ENCODE data around the gene ATXN1.
A peak's percentile ranks its signal among the peaks of the same experiment; 100 is the strongest.

ATXN1 gene

DNA sequence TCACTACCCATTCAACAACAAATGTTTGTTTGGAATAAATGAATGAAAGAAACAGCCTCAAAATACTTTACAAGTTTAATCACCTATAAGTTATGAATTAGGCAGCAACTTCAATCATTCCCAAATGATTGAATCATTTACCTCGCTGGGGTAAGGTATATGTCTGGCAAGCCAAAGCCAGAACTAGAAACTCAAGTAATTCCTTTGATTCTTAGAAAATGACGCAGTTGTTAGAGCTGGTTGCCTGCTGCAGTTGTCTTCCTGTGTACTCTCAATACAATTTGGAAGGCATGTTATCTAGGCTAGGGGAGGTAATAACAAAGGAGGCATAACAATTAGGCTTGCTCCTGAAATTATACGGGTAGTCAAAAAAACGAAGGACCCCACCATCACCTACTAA lies 160.6 kb downstream of the ATXN1 start:
- no peak for DNase-seq

DNA sequence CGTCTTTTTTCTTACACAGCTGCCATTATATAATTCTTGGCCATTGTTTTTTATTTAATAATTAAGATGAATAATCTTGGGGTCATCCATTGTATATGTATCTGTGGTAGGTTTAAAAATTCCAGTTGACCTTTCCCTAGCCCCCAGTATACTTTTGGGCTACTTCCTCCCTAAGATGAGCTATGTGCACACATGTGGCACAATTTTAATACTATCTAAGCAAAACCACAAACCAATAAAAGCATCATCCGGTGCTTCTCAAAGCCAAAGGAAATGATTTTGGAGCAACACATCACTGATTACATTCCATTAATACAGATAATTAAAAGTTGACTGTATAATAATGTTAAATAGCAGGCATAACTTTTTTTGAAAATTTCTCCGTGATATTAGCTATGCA lies 161.2 kb downstream of the ATXN1 start:
- DNase-seq, result peak; percentile 6

DNA sequence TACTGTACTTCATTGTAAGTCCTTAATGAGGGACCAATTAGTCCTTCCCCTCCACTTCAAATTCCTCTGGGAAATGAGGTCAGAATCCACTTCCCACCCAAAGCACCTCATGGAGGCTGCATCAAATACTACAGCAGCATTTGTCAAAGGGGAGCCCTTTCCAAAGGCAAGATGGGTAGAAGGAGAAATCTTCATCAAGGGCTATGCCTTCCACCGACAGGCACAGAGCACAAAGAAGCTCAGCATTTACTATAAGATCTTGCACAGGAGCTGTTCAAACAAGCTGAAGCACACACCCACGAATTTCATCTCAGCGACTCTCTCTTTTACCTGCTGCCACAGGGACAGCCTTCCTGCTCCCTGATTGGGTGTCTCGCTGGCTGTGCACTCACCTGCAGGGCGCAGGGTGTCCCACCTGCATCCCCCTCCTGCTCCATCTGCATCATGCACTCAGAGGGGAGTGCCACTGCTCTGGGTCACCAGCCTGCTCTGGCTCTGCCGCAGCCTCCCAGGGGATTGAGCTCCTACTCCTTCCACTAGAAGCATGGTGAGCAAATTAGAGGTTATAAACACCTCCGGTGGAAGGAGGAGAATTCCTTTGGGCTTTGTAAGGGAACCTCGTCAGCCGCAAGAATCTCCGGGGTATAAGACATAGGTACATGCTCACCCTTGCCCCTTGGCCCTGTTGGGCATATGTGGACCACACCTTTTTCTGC lies 164.5 kb downstream of the ATXN1 start:
- no peak for DNase-seq

DNA sequence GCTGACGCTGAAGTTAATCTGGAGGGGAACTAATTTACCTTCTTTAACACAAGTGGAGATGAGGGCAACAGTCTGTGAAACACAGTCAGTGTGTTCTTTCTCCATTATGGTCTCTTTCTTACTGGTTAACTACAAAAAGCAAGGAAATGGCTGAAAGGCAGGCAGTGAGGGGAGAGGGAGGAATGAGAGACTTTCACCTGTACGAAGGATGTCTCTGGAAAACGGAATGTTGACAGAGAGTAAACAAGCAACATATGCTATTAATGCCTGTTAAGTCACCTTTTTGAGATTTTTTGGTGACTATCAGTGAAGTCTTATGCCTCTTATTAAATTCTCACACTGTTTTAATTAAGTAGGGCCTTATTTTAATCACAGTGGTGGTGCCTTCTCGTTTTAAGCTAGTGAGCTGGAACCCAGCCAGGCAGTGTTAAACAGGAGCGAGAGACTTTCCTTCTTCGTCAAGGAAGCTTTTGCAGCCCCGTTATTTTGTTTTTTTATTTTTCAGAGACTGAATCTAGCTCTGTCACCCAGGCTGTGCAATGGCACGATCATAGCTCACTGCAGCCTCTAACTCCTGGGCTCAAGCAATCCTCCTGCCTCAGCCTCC lies 165.6 kb downstream of the ATXN1 start:
- no peak for DNase-seq

DNA sequence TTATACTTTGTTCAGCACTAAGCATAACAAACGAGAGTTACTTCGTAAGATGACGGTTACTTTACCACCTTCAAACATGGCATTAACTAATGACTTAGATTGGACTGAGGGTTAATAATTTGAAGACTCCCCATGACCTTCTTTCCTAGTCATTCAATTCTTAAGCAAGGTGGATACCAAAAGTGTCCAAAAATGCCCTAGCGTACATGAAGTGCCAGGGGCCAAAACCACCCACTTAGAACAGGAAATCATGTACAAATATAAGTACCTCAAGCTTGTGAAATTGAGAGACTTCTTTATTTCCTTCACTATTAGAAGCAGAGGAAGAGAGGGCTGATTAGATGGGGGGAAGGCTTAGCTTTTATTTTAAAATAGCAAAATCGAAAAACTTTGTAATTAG lies 166.4 kb downstream of the ATXN1 start:
- DNase-seq, result no peak

DNA sequence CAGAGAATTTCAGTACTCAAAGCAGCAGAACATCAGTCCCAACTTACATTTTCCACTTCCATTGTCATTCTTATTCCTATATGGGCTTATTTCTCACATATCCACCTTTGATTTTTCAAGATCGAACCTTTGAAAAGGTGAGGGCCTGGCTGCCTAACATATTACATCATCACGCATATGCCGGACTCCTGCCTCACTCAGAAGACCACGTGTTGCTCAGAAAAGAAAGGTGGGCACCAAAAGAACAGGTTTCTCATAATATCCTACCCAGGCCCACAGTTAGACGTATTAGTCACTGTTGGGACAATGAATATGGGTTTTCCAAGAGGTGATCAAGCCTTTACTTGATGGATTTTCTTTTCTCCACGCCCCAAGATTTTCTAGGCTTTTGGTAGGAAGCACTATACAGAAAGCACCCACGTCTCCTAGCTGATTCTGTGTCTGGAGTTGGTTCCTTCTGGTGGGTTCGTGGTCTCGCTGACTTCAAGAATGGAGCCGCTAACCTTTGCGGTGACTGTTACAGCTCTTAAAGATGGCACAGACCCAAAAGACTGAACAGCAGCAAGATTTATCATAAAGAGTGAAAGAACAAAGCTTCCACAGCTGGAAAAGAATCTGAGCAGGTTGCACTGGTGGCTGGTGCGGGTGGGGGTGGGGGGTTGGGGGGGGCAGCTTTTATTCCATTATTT lies 168.9 kb downstream of the ATXN1 start:
- no peak for DNase-seq

DNA sequence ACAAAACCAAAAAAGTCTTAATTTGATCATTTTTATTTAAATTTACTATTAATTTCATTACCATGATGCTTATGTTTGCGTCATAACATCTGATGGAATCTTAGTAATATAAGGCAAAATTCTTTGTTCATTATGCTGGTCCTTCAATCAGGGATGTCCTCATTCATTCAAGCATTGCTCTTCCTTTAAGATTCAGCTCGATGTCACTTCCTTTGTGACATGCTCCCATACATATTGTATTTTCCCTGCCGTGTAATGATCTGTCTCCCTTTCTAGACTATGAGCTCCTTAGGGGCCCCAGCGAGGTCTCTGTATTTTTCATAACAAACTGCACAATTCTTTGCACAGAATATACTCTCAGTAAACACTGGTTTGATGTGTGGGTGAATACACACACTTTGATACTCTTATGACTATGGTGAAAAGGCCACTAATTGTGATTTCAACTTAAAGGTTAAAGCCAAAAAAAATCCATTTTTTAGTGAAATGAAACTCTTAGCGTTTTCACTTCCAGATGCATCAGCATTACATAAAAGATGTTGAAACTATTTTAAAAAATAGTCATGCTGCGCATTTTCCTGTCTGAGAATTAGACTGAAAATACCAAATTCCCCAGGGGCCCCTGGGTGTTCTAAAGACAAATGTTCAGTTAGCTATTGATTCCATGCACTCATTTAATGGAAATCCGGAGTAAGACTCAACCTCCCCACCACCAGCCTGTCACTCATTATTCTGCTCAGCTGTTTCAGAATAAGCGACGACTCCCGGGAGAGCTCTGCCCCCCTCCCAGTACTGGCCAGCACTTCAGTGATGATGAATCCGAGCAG lies 169.7 kb downstream of the ATXN1 start:
- DNase-seq, result no peak

DNA sequence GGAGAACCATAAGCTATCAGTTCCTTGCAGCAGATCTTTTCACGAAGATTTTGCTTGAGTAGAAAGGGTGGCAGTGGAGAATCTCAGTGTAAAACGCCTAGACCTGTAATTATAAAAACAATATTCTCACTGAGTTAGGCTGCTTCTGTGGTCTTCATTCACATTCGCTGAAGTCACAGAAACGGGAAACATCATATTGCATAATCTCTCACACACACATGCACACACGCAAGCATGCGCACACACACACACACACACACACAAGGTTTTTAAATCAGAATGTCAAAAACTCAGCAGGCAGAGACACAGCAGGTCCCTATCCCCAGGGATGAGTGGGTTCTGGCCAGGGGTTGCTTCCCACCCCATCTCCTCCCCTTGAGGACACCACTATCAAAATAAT lies 175.5 kb downstream of the ATXN1 start:
- DNase-seq, result no peak

DNA sequence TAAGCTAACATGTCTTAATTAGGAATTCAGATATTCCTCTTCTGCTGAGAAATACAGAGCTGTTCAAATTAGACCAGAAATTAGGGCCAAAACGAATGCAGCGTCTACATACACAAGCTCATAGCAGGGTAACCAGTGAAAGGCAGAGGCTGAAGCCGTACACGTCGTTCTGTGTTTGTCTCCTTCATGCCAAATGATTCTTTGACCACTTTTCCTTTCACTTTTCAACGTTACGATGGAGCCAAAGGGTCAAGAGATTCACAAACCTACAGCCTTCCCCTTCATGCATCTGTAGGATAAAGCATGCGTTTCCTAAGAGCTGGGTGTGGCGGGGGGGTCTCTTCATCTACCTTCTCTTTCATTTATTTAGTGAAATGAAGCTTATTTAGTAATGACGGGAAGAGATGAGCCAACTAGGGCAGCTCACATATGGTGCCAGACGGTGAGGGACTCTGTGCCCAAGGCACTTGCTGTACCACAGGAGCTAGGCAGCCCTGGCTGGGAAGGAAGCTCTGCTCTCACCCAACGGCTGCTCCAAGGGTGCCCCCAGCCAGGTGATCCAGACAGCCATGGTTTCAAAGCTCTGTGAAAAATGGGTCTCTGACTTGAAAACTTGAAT lies 178.0 kb downstream of the ATXN1 start:
- DNase-seq, result no peak

DNA sequence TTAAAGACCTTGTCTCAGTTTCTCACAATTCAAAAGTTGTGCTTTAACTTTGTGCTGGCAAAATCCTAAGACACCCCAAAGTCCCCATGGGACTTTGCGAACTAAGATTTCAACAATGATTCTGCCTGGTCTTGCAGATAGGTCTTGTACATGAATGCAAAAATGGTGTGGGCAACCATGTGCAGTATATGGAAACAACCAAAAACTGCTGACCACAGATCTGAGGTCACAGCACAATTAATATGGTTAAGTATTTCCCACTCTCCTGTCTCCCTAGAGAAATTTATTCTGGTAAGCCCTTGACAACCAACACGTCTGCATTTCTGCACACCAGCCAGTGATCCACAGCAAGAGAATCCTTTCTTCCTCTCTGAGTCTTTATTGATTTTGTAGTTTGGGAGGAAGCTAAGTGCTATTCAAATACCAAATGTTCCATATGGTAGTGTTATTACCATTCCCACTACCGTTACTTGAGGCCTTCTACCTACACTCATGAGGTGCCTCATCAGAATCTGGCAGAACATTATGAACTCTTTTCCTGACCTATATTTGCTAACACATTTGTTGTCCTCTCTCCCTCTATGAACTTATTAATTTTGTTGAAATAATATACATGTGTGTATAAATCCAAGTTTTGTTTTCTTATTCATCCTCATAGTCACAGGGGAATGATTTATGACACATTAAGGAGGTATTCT lies 178.7 kb downstream of the ATXN1 start:
- no peak for DNase-seq

DNA sequence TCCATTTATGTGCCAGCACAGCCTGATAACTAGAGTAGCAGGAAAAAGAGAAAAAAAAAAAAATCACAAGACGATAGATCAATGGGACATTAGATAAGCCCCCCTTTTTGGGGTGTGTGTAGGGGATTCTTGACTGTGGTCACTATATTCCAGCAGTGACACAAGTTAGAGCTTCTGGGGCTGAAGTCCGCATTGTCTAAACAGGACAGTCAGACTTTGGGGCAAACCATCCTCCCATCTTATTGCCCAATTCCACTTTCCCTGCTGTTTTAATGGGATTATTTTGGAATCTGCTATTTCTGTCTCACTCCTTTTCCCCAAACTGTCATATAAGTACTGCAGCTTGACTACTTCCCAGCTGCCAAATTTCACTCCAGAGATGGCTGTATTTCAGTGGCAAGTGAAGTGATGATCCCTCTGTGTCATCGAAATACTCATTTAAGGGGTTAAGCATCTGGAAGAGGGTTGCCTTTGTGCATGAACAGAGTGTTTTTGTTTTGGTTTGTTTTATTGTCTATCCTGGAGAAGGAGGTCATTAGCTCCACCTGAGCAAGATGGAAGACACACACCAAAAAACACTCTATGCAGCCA lies 182.5 kb downstream of the ATXN1 start:
- no peak for DNase-seq

DNA sequence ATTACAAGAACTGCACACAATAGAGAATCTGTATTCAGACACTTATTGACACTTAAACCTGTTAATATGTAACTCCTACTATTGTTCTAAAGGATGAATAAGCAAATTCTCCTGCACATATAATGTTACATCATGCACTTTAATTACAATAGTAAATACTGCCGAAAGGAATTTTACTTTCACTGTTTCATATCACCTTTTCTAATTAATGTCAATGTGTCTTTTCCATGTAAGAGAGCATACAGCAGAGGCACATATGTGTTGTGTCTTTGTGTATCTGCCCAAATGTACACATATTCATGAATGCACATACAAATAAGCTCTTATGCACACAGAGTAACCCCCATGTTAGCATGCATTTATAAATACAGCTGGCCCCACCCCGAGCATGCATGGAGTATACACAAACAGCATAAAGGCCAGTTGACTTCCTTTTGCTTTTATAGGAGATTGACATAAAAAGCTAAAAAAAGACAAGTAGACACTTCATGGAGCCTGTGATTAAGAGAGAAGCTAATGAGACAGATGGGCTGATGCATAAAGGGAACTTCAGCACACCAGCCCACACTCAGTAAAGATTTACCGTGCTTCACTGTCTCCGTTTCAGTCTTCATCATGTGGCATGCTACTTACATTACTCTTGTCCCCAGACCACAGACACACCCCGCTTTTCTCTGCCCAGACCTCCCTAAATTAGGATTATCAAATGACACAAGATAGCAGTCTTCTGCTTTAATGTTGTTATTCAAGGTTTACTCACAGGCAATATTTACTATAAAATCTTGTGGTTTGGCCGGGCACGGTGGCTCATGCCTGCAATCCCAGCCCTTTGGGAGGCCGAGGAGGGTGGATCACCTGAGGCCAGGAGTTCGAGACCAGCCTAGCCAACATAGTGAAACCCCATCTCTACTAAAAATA lies 184.6 kb downstream of the ATXN1 start:
- no peak for DNase-seq

DNA sequence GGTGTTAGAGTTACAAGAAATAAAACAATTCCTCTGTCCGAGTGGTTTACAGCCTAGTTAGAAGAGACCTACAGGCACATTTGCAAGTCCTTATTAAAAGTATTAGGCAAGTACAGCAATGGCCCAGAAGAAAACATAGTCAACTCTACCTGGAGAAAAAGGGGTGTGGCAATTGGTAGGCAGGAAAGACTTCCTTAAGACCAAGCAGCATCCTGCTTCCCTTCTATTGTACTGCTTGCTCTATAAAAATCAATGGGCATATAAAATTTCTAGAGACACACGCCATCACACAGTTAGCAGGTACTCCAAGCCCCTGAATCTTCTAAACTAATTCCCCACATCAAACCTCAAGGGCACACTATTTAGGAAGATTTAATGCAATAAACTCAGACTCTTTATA lies 185.6 kb downstream of the ATXN1 start:
- no peak for DNase-seq

DNA sequence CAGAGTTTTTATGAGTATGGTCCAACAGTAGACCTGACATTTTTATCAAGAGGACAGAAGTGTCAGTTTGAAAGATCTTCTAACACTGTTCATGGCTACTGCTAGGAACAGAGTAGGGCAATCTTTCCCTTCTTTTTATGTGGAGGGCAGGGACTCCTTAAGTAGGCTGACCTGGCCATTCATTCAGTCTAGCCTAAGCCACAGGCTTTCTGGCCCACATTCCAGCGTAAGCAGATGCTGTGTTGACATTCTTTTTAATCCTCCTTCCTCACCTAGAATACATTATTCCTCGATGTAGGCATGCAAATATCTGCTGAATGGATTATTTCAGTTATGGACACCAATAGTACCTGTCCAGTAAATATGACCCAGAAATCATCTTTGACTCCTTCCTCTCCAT lies 188.3 kb downstream of the ATXN1 start:
- DNase-seq, result no peak

DNA sequence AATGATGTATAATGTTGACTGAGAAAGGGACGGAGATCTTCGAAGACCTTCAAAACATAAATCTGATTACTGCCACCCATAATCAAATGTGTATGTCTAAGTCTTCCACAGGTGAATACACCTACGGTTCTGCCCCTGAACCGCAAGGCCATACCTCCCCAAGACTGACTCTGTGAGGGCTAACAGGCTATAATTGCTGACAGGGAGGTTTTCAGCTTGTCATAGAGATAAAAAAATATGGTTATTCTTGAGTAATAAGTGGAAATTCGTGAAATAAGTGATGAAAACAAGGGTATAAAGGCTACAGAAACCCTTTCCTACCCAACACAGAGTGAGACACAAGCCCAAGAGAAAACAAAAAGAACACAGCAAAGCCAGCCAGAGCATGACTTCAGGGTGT lies 188.9 kb downstream of the ATXN1 start:
- DNase-seq, result no peak

DNA sequence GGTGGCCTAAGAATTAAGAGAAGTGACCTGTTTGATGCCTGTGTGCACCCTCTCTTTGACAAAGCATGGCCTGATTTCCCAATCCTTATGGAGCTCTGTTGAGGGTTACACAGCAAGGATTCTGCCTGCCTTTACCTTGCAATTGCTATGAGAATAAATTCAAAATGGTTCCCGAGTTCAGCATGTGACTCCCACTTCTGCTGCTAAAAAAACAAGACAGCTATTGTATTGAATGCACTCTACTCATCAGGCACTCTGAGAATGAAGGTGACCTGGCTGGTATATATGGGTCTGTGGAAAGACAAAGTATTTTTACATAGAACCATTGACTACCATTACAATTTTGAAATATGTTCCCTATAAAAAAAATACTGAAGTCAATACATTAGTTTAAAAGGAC lies 190.3 kb downstream of the ATXN1 start:
- DNase-seq, result no peak

DNA sequence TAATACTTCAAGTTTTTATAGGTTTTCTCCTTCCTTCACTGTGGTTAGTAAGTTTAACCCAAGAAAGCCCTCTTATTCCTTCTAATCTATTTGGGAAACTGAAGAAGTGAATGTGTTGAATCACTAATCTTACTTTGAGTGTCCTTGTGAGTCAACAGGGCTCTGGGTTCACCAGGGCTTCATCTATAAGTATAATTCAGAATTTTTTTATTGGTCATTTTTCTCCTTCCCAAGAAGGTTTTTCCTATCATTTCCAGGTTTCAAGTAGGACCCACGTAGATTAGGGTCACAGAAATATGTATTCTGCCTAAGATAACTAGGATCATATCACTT lies 191.1 kb downstream of the ATXN1 start:
- no peak for DNase-seq

DNA sequence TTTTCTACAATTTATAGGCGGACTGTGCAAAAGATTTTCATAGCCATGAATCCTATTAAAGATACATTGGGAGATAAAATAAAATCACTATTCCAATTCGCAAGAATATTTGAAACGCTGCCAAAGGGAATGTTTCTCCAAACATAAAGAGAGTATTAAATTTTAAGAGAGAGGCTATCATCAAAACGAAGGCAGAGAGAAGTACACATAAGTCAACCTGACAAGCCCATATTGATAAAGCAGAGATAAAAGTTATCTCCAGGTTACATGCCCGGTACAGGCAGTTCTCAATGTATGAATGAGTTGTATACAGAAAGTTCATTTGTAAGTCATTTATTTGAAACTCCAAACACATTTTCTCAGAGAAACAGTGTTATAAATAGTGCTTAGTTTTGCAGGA lies 193.1 kb downstream of the ATXN1 start:
- DNase-seq, result no peak

DNA sequence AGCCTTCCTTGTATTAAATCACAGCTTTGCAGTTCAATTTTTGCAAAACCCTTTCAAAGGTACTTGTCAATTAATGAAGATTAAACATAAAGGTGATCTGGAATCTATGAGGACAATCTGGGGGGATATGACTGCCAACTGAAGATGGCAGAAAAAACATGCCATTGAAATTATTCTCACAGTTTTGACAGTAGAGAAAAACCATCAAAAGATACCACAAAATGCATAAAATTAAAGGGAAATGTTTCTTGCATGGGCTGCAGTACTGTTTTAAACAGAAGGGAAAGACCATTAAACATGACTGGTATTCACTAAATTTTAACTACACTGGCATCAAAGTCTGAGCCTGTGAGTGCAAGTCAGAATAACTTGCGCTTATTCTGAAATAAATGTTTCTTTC lies 194.2 kb downstream of the ATXN1 start:
- no peak for DNase-seq

DNA sequence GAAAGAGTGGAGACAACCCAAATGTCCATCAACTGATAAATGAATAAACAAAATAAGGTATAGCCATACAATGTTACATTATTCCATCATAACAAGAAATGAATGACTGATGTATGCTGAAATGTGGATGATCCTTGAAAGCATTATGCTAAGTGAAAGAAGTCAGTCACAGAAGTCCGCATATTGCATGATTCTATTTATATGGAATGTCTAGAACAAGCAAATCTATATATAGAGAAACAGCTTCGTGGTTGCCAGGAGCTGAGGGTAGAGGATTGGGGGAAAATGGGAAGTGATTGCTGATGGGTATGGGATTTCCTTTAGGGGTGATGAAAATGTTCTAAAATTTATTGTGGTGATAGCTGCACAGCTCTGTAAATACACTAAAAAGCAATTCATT lies 196.8 kb downstream of the ATXN1 start:
- no peak for DNase-seq

DNA sequence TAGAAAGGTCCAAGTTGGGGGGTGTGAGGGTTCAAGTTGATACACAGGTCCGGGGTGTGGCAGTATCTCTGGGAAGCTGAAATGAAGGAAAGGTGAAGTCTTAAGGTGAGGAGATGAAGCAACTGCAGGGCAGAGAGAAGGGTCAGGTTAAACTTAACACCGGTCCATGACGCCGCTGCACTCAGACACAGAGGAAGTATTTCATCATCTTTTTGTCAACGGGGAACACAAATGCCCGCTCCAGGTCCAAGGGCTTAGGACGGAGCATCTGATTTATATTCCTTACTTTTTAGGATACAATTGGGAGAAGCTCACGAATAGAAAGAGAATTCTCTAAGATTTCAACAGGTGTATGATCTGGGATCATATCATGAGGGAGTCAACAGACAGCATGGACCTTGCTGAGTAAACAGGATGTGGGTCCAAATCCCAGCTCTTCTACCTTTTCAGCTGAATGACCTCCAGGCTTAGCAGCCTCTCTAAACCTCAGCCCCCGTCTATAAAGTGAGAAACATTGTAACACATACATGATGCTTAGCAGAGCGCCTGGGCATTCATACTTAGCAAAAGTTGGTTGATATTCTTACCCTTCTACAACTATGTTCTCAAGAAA lies 197.5 kb downstream of the ATXN1 start:
- no peak for DNase-seq
